NOMO-1 treated with DMSO at 0.1 percent for 48 hours (cell line): ENCODE results near the gene TMC3.
"Not testable (repeated sequence)": the region's sequence is repeated elsewhere in the genome, so short reads cannot be mapped to it uniquely, and the experiment has no call there.

Source experiments
- DNase-seq: peaks from one replicate; lab custom pipeline; 2025; ENCODE audit not compliant: unreplicated experiment; lab: John Stamatoyannopoulos, UW

Gene TMC3

DNA sequence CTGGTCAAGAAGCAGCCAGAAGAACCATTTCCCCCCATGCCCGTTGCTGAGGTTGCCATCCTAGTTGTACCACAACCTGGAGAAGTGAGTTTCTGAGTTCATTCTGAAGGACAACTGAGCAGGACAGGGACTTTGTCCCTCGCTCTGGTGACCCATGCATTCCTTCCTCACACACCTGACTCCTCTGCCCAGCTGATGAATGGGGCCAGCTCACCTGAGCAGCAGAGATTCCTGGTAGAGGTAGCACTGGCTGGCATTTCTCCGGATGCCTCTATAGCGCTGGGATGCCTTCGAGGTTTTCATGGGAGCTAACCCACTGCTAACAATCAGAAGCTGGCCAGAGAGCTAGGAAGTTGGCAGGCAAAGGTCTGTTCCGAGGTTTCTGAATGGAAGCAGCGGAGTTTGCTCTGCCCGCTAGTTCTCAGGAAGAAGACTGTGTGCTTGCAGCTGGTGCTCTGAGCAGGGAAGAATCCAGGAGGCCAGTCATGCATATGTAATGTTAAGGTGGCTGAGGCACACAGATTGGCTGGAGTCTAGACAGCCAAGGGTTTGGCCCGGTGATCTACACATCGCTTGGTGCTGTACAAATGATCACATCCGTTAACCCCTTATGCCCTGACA, at the start of gene TMC3:
TSS of gene TMC3 (minus strand) at position 439 of the 621 bp plus-strand sequence. CDS start at position 303, 136 bp downstream.
- DNase-seq = no peak

DNA sequence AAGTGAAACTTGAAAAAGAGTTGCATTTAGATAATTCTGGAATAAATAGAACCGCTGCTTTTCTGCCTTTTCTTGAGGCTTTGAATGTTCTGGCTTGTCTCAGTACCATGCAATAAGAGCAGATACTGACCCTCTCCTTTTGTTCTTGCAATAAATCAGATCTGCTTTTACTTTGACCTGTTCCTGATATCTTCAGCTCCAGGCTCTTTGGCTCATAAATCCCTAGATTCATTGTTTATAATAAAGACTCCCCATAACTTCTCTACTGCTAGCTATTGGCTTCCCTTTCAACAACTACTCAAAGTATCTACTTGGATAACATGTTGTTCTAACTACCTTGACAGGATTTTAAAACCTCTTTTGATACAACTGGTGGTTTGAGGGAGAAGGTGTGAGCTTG, 47.4 kb upstream of the TMC3 start:
- no peak for DNase-seq

DNA sequence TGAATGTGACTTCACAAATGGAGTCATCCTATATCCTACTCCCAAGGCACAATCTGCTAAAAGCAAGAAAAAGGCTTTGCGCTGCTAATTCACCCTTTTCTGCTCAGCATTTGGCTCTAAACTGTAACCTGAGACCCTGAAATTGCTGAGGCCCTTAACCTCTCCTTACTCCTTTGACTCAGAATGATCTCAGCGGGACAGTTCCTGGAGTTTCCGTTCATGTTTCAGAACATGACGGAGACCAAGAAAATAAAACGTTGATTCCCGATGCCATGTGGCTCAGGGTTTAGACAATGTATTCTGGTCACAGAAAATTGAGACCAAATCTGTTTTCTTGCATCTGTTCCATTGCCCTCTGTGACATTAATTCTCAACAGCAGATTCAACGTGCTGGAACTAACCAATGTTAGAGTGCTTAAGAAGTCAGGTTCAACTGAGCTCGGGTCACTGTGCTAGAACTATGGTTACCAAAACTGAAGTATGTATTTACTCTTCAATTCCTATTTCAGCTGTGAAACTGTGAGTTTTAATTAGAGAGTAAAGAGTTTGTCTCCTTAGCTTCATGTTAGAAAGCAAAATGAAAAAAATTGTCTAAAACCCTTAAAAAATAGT, 45.4 kb upstream of the TMC3 start:
- no peak for DNase-seq

DNA sequence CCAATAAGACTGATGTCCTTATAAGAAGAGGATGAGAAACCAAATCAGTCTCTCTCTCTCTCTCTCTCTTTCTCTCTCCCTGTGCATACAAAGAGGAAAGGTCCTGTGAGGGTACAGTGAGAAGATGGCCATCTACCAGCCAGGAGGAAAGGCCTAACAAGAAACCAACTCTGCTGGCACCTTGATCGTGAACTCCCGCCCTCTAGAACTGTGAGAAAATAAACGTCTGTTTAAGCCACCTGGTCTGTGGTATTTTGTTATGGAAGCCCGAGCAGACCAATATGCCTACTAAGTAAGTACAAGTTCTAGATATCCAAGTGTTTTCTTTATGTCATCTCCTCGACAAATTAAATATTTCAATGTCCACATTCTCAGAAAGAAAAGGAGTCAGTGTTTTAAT, 44.9 kb upstream of the TMC3 start:
- no peak for DNase-seq

DNA sequence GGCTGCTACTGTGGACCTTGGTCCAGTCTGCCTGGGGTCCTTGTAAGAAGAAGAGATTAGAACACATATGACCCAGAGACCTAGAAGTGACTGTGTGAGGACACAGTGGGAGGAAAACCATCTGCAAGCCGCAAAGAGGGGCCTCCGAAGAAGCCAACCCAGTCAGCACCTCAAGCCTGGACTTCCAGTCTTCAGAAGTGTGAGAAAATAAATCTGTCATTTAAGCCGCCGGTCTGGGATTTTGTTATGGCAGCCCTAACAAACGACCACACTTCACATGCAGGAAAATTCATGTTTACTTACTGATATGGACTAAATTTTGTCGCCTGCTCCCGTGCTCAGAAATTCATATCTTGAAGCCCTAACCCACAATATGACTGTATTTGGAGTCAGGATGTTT, 44.4 kb upstream of the TMC3 start:
- DNase-seq = no peak

DNA sequence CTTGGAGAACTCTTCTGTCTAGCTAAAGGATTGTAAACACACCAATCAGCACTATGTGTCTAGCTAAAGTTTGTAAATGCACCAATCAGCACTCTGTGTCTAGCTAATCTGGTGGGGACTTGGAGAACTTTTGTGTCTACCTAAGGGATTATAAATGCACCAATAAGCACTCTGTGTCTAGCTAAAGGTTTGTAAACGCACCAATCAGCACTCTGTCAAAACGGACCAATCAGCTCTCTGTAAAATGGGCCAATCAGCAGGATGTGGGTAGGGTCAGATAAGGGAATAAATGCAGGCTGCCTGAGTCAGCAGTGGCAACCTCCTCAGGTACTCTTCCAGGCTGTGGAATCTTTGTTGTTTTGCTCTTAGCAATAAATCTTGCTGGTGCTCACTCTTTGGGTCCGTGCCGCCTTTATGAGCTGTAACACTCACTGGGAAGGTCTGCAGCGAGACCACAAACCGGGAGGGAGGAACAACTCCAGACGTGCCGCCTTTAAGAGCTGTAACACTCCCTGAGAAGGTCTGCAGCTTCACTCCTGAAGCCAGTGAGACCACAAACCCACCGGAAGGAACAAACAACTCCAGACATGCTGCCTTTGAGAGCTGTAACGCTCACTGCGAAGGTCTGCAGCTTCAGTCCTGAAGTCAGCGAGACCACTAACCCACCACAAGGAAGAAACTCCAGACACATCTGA, 40.4 kb upstream of the TMC3 start:
- DNase-seq = not testable (repeated sequence)

DNA sequence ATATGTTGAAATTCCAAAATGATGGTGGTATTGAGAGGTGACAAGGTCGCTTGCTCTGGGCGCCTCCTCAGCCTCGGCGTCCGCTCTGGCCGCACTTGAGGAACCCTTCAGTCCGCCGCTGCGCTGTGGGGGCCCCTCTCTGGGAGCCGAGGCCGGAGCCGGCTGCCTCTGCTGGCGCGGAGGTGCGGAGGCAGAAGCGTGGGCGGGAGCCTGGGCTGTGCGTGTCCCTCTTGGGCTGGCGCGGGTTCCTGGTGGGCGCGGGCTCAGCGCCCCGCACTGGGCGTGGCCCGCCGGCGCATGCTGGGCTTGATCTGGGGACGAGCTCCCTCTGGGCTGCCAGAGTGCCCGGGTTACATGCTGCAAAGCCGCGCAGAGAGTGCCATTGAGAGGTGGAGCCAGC, 39.8 kb upstream of the TMC3 start:
- DNase-seq = no peak

DNA sequence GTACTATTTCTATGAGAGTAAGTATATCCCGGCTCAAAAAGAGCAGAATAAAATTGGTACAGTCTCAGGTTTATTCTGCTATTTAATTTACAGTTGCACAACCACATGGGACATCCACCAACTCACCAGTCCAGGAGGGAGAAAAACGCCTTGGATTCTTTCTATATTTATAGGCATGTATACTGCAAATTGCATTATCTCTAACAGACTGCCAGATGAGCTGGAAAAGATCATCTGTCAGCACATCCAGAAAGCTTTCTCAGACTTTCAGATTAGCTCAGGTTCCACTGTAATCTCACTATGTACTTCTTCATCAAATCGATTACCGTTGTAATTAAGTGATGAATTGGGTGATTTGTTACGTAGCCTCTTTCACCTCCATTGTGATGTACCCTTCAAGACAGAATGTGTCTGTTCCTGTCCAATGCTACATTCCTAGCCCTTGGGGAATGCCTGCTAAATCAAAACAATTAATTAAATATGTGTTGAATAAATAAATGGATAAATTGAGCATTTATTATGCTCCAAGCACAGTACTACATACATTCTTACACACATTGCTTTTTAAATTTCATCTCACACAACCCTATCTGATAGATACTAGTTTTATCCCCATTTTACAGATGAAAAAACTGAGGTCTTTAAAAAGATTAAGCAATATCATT, 38.1 kb upstream of the TMC3 start:
- DNase-seq = no peak

DNA sequence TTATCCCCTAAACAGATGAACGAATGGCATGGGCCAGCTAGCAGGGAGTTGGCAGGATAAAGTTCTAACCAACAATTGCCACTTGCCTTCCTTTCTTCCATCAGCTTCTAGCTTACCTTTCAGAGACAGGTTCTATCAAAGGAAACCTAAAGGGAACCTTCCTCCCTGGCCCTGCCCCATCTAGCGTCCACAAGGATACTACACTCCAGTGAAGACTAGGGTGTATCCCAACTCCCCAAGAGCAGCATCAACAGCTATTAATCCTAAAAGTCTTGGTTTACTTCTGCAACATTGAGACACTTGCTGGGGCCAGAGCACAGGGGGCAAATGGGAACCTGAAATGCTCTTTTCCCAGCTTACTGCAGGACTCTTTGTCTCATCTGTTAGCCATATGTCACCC, 37.0 kb upstream of the TMC3 start:
- DNase-seq = no peak

DNA sequence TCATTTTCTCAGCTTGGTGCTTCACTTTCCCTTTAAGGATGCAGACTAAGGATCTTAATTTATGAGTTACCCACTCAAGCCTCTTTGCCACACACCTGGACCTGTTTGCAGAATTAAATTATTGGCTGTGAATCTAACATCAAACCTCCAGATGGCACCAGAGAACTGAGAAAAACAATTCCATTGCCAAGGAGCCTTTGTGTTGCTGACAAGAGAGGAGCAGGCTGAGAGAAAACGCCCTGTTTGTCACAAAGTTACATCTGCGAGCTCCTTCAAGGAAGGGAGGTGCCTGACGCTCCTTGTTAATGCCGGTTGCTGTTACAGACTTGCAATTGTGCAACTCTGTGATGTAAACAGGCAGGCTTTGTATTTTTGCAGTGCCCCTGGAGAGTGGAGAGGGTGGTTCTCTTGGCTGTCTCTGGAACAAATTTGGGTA, 36.3 kb upstream of the TMC3 start:
- DNase-seq = peak; percentile 80

DNA sequence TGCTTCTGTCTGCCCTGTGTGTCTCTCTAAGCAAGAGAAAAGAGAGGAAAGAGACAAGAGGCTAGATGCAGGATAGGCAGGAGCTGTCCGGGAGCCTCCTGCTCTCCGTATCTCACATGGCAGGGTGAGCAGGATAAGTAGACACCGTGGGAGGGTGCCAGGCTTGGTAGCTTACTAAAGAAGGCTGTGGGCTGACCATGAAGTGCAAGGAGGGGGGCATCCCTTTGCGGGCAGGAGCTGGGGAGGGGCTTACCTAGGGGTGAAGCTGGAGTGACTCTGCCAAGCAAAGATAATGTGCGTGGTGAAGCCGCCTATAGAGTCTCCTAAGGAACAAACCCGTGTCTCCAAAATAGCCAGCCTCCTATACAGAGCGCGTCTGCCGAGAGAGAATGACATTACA, 33.7 kb upstream of the TMC3 start:
- DNase-seq = no peak

DNA sequence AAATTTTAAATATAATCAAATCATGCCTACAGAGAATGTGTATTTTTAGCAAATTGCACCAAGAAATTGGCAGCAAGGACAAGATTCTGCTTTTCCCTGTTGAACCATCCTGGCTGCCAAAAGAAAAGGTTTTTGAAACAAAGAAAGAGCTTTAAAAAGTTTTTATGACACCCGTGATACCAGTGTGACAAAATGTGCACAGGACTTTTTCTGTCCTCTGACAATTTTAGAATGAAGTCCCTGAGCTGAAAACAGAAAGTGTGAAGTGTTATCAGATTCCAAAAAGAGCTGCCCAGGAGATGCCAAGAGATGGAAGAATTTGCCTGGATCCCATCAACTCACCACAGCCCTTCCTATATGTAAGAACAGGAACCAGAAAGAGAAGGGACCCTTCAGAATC, 33.2 kb upstream of the TMC3 start:
- no peak for DNase-seq

DNA sequence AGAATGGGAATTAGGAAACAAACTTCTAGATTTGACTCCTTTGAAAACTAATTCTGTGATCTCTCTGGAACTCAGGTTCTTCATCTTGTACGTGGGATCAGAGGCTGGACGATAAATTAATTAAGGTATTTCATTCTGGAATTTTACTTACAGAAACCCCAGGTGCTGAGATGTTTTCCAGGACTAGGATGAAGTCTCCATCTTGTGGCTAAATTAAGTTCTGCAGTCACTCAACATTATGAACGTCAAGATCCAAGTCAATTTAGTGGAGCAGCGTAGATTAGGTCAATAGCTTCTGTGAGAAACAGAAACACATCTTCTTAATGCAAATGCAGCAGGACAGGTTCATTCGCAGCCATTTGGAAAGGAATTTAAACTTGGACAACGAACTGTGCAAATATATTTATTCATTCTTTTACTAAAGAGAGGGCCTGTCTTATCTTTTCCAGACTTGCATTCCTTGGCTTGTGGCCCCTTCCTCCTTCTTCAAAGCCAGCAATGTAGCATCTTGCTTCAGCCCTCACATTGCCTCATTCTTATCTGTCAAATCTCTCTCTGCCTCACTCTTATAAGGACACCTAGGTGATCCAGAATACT, 26.7 kb upstream of the TMC3 start:
- DNase-seq = peak; percentile 37

DNA sequence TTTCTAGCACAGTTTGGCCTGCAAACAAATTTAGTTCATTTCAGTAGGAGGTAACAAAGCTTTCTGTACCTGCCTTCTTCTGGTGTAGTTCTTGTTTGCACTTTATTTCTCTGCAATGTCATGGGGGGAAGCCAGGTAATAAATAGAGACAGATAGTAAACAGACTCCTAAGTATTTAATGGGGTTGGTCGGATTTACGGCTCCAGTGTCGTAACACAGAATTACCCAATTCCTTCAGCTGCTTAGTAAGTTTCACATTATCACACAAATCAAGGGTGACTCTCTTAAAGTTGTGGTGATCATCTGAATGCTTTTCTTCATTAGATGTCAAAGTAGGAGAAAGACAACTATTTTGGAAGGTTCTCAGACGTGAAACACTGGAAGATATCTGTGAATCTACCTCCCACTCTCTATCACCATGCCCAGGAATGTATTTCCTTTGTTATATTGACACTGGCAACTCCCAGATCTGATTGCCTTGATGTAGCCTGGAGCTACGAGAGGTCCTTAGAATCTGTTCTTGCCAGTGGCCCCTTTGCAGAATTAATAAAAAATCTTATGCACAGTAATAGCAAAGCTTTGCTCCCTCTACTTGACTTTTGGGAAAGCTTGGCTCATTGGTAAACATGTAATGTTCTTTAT, 25.0 kb upstream of the TMC3 start:
- DNase-seq = peak; percentile 39

DNA sequence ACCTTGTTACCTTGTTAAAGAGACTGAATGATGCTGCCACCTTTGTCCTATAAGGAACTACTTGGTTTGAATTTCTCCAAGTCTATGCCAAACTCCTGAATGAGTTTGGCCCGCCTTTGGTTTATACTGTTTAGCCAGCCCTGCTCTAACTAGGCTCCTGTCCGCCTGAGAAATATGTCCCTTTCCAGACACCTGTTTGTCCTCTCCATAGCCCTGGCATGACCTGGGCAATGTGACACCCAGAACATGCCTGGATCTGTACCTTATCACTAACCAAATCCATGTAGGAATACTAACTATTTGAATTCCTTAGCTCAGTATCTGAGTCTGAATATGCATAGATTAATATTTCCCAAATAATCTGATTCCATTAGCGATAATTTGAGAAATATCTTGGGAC, 24.4 kb upstream of the TMC3 start:
- no peak for DNase-seq

DNA sequence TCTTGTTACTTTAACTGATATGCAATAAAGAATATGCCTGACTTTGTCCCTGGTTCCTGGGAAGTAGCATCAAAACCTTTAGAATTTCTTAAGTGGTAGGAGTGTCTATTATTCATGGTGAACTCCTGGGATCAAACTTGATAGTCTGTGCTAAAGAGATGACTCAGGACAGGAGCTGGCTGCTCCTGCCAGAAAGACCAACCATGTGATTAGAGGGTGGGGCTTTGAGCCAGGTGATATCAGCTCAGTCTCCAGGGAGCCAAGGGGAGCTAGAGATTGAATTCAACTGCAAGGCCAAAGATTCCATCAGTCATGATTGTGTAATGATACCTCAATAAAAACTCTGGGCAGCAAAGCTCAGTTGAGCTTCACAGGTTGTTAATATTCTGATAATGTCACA, 20.6 kb upstream of the TMC3 start:
- no peak for DNase-seq

DNA sequence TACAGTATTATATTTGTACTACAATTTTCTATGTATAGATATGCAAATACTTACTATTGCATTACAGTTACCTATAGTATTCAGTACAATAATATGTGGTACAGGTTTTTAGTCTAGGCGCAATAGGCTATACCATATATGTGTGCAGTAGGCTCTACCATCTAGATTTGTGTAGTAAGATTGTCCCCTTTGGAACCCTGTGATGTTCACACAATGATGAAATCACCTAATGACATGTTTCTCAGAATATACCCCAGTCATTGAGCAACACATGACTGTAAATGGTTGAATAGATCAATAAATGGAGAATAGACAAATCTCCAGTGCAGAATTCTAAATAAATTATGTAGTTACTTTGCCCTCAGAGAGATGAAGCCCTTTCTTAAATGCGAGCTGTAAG, 17.6 kb upstream of the TMC3 start:
- DNase-seq = no peak

DNA sequence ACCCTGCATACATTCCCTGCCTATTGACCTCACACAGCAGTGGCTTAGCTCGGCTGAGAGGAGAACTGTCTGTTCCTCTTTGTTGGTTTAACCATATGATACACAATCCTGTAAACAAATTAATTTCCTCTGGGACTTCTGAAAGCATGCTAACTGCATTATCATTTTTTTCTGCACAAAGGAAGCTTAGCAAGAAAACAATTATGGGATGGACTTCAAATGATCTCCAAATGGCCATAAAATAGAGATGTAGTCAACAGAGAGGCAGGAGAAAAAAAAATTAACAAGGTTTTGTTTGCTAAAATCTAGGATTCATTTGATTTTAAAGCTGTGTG, 14.4 kb upstream of the TMC3 start:
- no peak for DNase-seq

DNA sequence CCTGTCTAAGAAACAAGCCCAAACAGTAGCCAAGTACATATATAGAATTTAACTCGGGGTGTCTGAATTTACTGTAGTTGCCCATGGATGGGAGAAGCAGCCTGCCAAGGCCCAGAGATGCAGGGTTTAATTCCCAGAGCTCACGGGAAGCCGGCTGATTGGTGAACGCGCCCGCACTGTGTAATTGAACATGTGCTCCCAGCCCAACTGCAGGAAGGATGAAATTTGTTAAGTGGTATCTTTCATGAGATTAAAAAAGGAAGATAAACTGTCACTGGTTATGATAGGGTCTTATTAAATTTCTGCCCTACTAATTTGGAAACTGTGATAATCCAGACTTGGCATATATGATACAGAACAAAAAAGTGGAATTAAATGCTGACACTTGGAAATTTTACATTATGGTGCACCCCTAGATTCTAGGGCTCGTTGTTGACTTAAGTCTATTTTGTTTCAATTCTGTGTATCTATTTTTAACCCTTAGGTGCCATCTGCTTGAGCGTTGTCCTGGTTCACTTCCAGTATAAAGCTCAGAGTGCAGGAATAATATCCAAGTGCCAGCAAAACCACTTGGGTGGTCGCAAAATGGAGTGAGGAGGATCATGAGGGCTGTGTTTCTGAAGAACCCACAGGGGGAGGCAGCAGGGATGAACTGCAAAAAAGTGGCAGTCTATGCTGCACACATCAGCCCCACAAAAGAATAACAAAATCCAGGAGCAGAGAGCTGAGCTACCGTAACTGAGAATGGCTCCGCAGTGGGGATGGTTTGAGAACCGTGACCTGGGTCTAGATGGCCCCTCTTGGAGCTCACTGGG, 13.8 kb upstream of the TMC3 start:
- no peak for DNase-seq

DNA sequence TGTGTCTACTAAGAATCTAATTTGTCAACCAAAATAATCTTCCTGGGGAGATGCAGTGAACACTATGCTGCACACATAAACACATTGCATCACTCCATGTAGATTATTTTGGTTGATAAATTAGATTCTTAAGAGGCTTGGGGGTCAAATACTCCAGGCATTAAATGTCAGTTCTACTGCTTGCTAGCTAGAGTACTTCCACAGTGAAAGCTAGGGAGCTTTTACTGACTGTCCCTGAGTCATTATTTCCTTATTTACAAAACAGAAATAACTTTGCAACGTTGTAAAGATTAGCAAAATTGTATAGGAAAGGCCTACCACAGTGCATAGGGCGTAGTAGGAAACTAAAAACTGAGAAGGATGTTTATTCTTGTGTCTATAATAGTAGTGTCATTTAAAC, 12.9 kb upstream of the TMC3 start:
- no peak for DNase-seq

DNA sequence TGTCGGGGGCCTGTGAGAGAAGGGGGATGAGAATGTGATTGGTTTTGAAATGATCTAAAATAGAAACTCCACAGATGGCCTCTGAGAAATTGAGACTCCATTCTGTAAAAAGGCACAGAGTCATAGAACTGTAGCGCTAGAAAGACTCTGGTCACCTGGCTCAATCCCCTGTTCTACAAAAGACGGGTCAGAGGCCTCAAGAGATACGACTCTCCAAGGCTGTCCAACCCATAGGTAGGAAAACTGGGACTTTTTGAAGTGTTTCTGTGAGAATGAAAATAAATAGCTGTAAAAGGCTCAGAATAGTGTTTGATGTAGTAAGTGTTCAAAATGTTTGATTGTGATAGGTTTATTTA, 11.7 kb upstream of the TMC3 start:
- DNase-seq = no peak
